ENCODE measurements around the gene PAN2. TPM values are rescaled to one million over a fixed set of nuclear protein-coding genes. Genes with fewer than 3 reads are reported as not detected.
"Not testable (repeated sequence)": the region's sequence is repeated elsewhere in the genome, so short reads cannot be mapped to it uniquely, and the experiment has no call there.

The PAN2 gene
- total RNA-seq, 1 donor from 2014 or later: 49.3 TPM

DNA sequence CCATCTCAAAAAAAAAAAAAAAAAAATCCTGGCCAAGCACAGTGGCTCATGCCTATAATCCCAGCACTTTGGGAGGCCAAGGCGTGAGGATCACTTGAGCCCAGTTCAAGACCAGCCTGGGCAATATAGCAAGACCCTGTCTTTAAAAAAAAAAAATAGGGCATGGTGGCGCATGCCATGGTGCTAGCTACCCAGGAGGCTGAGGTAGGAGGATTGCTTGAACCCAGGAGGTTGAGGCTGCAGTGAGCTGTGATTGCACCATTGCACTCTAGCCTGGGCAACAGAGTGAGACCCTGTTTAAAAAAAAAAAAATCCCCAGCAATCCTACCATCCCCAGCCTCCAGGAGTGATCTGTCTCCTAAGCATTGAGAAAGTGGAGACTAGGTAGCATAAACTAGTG is 8.5 kb upstream of the PAN2 start:
- not testable (repeated sequence) for DNase-seq (ENCODE audit: low read depth)

DNA sequence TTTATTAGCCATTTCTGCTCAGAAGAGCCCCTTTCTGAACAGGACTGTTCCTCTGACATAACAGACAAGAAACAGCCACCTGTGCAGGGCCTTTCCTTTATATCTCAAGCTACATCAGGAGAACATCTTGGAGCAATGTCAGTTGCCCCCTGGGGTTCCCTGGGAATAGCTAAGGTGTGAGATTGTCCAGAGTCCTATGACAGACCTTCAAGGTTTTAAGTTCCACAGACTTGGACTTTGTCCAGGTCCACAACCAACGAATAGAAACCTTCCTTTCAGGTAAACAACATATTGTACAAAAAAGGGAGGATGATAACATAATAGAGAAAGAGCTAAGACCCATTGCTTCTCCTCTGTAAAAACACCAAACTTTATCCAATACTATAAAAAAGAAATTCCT is 7.8 kb upstream of the PAN2 start:
- DNase-seq (ENCODE audit: low read depth): no peak

DNA sequence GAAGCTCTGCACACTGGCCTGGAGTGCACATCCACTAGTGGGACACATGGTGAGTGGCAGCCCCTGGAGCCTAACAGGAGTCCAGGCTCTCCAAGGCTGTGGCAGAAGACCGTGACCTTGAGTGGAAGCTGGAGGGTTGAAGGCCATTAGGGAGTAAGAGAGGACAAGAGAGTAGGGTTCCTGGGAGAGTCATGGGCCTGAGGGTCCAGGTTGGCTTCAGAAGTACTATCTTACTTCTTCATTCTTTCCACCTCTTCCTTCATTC is 5.3 kb upstream of the PAN2 start:
- no peak for DNase-seq (ENCODE audit: low read depth)

DNA sequence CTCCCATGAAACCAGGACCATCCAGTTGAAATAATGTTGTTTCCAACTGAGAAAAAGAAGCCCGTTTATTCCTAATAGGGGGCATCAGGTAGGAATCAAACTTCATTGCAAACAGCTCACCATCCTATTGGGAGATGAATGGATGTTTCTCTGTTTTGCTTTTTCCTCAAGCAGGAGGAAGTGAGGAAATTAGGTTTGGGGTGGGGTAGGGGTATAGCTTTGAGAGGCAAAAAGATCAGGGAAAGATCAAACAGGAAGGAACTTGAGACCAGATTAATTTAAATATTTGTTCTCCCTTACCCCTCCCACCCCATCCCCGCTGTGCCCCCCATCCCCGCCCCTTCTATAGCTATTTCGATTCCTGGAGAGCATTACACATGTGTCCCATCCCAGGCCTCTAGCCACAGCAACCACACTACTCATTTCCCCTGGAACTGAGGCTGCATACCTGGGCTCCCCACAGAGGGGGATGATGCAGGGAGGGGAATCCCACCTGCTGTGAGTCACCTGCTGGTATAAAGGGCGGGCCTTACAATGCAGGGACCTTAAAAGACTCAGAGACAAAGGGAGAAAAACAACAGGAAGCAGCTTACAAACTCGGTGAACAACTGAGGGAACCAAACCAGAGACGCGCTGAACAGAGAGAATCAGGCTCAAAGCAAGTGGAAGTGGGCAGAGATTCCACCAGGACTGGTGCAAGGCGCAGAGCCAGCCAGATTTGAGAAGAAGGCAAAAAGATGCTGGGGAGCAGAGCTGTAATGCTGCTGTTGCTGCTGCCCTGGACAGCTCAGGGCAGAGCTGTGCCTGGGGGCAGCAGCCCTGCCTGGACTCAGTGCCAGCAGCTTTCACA is 4.7 kb upstream of the PAN2 start, which contains the start of gene IL23A:
Gene IL23A, plus strand, starts transcription at position 577 of the 850 bp plus-strand sequence. Its CDS starts 161 bp downstream, at position 738.
- peak; percentile 32 for DNase-seq (ENCODE audit: low read depth)

DNA sequence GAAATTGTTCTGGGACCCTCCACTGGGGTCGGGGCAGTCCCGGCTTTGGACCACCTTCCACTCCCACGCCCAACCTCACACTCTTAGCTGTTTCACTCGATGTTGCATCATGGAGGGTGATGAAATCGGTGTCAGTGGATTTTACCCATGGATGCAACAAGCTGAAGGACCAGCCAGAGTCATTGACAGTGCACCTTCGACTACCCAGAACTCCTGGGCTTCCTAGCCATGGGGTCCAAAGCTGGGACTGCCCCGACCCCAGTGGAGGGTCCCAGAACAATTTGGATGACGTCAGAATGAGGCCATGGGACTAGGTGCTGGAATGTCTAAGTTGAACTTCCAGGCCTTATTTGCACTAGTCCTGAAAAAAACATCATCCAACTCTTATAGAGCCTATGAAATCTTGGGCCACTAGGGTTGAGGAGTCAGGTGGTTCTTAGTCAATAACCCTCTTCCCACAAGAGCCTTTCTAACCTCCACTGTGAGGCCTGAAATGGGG is 4.0 kb upstream of the PAN2 start:
- no peak for DNase-seq (ENCODE audit: low read depth)

DNA sequence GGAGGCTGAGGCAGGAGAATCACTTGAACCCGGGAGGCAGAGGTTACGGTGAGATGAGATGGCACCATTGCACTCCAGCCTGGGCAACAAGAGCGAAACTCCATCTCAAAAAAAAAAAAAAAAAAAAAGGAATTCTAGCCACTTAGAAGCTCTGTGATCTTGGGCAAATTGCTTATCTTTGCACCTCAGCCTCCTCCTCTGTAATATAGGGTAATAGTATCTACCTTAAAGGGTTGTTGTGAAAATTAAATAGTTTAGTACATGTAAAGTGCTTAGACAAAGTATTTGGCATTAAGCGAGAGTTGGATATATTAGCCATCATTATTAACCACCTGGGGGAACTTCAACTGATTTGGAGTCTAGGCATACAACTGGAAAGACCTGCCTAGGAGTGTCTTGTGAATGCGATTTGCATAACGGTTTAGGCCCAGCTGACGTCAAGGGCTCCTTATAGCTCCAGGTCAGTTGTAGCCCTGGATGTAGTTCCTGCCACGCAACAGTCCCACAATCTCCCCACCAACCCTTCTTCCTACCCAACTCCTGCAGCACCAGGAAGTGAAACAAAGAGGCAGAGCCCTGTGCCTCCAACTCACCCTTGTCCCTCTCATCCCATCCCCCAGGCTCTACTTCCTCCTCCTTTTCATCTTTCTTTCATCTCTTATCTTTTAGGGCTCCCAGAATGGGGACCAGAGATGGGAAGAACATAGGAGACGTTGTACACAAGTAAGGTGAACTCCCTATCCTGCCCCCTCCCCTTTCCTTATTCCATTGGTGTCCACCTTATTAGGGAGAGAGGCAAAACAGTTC is 2.8 kb upstream of the PAN2 start:
- DNase-seq (ENCODE audit: low read depth): no peak

DNA sequence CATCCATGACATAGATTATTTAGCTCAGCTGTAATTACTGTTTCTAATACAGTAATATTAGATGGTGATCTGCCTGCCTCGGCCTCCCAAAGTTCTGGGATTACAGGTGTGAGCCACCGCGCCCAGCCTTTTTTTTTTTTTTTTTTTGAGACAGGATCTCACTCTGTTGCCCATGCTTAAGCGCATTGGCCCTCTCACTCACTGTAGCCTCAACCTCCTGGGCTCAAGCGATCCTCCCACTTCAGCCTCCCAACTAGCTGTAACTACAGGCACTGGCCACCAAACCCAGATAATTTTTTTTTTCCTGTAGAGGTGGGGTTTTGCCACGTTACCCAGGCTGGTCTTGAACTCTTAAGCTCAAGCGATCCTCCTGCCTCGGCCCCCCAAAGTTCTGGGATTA is 1.7 kb upstream of the PAN2 start:
- not testable (repeated sequence) for DNase-seq (ENCODE audit: low read depth)

DNA sequence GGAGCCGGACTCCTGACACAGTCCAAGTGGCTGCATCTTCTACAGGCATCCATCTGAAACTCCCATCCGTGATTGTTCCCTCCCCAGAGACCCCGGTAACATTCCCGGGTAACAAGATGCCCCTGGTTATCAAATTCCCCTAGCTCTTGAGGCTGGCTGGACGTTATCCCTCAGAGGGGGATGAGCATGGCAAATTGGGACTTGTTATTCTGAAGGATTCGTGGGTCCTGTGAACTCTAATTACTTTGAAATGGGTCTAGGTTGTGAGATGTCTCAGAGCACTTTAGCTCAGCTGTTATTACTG is 642 bp upstream of the PAN2 start:
- DNase-seq (ENCODE audit: low read depth): no peak

DNA sequence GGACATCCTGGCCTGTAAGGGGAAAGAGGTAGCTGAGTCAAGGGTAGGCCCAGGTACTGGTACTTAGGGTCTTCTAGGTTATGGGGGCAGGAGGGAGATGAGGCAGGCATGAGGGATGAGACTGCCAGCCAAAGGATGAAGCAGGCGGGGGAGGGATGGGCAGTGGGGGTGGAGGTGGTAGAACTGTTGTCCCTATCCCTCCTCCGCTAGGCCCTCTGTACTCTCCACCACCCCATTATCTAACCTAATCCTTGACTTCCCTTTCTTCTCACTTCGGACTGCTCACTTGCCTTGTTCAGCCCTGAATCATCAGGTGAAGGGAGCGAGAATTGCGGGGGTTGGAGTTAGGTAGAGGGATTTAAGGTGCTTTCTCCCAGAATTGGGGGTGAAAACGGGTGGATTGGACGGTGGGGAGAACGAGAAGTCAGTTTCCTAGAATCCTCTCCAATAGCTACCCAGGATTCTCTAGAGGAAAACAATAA is 562 bp downstream of the PAN2 start:
- no peak for DNase-seq (ENCODE audit: low read depth)

DNA sequence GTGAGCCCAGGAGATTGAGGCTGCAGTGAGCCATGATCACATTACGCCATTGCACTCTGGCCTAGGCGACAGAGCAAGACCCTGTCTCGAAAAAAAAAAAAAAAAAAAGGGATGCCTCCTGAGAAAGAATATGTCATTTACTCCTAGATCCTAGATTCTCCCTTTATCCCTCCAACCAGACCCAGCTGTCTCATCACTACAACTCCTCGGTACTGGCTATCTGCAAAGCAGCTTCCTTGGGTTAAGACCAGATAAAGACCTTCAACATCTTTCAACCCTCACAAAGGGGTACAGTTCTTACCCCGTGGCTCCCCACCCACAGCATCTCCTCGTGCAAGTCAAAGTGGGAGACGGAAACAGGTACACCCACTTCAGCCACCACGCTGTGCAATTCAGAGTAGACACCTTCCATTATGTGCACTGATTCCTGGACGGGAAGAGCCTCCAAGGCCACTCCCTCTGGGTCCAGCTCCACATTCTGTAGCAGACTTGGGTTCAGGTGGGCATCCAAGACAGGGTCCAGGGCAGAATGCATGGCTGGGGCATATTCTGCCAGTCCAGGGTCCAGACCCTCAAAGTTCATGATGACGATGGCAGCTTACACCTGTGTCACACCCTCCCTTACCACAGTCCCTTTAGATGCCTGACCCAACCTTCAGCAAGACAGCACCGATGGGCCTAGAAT is 1.1 kb downstream of the PAN2 start:
- no peak for DNase-seq (ENCODE audit: low read depth)

DNA sequence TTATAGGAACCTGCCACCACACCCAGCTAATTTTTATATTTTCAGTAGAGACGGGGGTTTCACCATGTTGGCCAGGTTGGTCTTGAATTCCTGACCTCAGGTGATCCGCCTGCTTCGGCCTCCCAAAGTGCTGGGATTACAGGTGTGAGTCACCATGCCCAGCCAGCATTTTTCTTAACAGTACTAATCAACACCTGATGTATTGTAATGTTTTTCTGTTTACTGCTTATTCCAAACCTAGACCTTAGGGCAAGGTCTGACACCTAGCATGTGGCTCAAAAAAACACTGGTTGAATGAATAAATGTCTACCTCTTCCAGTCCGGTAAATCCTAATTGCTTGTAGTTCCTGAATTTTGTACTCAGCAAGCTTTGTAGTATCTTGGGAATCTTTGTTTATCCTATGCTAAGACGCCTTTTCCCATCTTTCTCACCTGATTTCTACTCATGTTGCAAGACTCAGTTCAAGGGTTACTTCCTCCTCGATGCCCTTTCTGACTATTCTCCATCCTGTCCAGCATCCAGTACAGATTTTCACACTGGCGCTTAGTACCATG is 2.8 kb downstream of the PAN2 start:
- no peak for DNase-seq (ENCODE audit: low read depth)

DNA sequence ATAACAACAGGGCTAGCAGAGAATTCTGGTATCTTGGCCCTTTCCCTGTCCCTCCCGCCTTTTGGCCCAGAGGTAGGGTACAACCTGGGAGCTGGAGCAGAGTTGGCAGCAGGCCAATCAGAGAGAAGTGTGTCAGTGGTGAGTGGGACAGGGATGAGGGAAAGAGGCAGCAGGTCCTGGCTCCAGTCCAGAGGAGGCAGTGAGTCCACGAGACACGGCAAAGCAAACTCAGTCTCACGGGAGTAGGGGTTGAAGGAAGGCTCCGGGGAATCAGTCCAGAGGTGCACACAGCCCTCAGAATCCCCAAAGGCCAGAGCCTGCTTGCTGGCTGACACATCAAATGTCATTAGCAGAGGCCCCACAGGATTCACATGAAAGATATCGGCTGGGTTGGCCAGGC is 7.3 kb downstream of the PAN2 start:
- DNase-seq (ENCODE audit: low read depth): no peak

DNA sequence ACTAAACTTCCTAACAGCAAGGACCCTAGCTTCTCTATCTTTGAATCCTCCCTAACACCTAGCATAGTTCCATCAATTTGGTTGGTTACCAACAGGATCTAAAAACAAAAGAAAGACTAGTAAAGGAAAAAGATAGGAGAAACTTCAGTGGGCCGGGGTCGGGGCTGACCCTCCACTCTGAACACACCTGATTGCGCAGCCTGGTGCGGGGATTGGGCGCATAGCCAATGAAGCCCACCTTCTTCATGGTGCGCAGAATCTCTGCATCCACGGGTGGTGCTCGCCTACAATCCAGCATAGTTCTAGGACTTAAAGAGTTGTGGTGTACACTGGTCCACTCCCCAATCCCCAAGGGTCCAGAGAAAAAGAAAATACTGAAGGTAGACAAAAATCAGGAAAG is 7.7 kb downstream of the PAN2 start:
- DNase-seq (ENCODE audit: low read depth): no peak

DNA sequence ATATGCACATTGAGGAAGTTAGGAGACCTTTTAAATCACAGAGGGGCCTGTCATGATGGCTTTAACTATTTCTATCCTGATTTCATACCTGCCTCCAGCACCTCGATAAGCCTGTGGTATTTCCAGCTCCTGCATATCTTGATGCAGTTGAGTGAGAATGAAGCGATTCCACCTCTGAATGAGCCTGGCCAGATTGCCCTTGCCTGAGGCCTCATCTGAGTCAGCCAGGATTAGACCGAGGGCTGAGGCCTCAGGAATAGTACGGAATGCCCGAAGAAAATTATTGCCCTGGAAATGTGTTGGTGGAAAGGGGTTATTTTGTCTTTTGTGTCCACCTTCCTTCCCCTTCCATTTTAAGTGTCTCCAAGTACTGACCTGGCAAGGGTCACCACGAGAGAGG is 9.6 kb downstream of the PAN2 start:
- DNase-seq (ENCODE audit: low read depth): no peak

DNA sequence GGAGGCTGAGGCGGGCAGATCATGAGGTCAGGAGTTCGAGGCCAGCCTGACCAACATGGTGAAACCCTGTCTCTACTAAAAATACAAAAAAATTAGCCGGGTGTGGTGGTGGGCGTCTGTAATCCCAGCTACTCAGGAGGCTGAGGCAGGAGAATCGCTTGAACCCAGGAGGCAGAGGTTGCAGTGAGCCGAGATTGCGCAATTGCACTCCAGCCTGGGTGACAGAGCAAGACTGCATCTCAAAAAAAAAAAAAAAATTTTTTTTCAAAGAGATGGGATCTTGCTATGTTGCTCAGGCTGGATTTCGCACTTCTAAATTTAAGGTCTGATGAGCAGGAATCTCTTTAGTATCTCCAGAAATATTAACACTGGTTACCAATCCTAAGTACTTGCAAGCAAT is 12.2 kb downstream of the PAN2 start:
- DNase-seq (ENCODE audit: low read depth): not testable (repeated sequence)

DNA sequence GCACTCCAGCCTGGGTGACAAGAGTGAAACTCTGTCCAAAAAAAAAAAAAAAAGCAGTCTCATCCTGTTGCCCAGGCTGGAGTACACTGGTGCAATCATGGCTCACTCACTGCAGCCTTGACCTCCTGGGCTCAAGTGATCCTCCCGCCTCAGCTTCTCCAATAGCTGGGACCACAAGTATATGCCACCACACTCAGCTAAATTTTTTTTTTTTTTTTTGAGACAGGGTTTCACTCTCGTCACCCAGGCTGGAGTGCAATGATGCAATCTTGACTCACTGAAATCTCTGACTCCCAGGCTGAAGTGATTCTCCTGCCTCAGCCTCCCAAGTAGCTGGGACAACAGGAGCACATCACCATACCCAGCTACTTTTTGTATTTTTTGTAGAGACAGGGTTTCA is 12.8 kb downstream of the PAN2 start:
- DNase-seq (ENCODE audit: low read depth): no peak

DNA sequence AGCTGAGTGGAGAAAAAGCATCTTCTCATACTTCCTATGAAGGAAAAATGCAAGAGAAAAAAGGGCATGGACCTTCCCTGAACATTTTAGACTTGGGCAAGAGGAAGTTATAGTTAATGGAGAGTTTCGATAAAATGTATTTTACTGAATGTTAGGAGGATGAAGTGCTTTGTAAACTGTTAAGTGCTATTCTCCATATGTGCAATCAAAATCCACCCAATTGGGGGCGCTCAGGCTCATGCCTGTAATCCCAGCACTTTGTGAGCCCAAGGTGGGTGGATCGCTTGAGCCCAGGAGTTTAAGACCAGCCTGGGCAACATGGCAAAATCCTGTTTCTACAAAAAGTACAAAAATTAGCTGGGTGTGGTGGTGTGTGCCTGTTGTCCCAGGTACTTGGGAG is 16.1 kb downstream of the PAN2 start:
- no peak for DNase-seq (ENCODE audit: low read depth)

DNA sequence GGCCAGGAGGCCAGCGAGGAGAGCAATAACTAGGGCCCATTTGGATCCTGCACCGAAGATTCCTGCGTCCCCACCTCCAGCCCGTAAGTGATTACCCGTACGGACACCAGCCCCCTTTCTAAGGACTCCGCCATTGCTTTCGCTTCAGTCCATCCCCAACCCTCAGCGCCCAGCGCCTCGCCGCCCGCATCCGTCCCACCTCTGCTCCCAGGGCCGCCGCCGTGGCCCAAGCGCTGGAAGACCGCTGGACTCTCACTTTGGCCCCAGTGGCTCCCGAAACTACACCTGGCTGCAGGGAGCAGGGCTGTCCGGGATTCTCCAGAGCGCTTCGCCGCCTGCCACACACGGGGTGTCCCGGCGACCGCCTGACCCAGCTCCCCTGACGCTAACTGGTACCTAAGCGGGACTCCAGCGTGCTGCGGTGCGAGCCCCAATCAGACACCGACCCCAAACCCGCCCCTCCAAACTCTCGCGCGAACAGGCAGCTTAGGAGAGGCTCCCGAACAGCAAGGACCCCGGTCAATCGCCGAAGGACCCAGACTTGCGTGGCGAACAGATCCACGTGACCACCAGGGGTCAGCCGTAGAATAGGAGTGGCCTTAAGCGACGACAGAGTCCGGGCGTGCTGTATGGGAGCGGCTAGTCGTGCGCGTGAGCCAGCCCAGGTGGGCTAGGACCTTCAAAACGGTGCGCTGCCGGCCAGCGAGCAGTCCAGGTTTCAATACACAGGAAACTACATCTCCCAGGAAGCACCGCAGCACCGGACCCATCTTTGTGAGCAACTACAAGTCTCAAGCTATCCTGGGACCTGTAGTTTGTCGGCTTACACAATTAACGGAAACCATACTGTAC is 18.0 kb downstream of the PAN2 start, which contains the start of gene CNPY2:
Gene CNPY2, minus strand, starts transcription at position 367 of the 852 bp plus-strand sequence. CDS start 771 bp downstream, outside the sequence.
- DNase-seq (ENCODE audit: low read depth): peak; percentile 99

DNA sequence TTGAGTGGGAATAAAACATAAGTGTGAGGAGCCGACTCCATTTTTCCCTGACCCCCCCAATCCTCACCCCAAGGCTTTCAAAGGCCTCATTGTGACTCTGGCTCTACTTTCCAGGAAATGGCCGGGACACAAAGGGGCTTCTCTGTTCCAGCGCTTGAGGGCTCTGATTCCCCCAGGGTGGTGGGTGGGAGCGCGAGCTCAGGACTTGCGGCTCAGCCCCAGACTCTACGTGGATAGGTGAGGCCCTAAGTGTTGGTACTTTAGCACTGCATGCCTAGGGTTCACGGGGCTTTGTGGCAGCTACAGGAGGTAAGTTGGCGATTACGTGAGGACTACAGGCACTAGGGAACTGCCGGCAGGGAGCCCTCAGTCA is 18.6 kb downstream of the PAN2 start:
- DNase-seq (ENCODE audit: low read depth): no peak

DNA sequence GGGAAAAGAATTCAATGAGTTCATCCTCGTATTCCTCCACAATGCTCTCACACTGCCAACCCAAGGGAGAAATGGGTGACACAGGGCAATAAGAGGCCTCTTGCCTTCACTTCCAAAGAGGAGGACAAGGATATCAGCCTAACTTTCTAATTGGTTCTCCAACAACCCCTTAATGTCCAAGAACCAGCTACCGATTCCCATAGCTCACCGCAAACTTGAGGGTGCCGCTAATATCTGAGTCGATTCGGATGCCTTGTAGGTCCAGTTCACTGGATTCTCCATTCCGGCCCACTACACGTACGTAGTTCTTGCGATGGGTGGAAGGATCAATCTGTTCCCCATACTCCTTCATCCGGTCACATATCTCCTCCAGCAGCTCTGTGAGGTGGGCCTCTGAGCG is 22.8 kb downstream of the PAN2 start:
- no peak for DNase-seq (ENCODE audit: low read depth)

DNA sequence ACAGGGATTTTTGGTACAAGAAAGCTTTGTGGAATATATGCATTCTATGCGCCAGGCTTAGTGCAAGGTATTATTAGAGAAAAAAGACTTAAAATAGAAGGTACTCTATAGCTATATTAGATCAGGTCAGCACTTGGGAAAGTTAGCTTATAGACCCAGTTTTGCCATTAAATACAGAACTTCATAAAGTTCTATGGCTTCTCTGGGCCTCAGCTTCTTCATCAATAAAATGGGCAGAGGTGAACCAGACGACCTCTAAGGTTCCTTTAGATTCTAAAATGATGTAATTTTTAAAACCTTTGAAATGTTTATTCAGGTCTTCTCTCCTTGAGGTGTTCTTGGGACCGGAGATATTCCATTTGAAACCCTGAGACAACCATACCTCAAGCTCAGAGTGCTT is 25.1 kb downstream of the PAN2 start:
- no peak for DNase-seq (ENCODE audit: low read depth)
